ENCODE measurements around the gene TRIM50.
"Not testable (repeated sequence)": the region's sequence is repeated elsewhere in the genome, so short reads cannot be mapped to it uniquely, and the experiment has no call there.

The TRIM50 gene

GRCh38 chr7:73297706-73298105, 30.2 kb downstream of the TRIM50 start:
- not testable (repeated sequence) for ATAC-seq (replicated peaks); H3K9me3 Mint-ChIP-seq; H3K27ac Mint-ChIP-seq; H3K27me3 Mint-ChIP-seq; H3K4me1 Mint-ChIP-seq; H3K36me3 Mint-ChIP-seq; DNase-seq; H3K4me3 Mint-ChIP-seq

- not testable (repeated sequence) for H3K36me3 Mint-ChIP-seq; ATAC-seq (replicated peaks); H3K4me1 Mint-ChIP-seq; DNase-seq; H3K4me3 Mint-ChIP-seq; H3K9me3 Mint-ChIP-seq; H3K27me3 Mint-ChIP-seq; H3K27ac Mint-ChIP-seq
These were observed 30.6 kb downstream of the TRIM50 start for GRCh38 chr7:73297235-73297634.

- not testable (repeated sequence) for DNase-seq; H3K4me1 Mint-ChIP-seq; H3K36me3 Mint-ChIP-seq; H3K27me3 Mint-ChIP-seq; ATAC-seq (replicated peaks); H3K4me3 Mint-ChIP-seq; H3K27ac Mint-ChIP-seq; H3K9me3 Mint-ChIP-seq
These were observed 50.7 kb downstream of the TRIM50 start for GRCh38 chr7:73277210-73277609.

- not testable (repeated sequence) for H3K36me3 Mint-ChIP-seq, DNase-seq, H3K27me3 Mint-ChIP-seq, H3K9me3 Mint-ChIP-seq, H3K4me1 Mint-ChIP-seq
- ATAC-seq (replicated peaks), result peak in 1 of 2 donors; percentile 28
- peak overlapping the region; percentile 71 for H3K27ac Mint-ChIP-seq
- peak overlapping the region in 1 of 2 donors; percentile 30 for H3K4me3 Mint-ChIP-seq
These were observed 60.1 kb downstream of the TRIM50 start for GRCh38 chr7:73267813-73268212.

GRCh38 chr7:73266719-73267368, 61.0 kb downstream of the TRIM50 start:
- not testable (repeated sequence) for H3K27ac Mint-ChIP-seq, H3K4me3 Mint-ChIP-seq, H3K27me3 Mint-ChIP-seq, H3K9me3 Mint-ChIP-seq, H3K36me3 Mint-ChIP-seq, H3K4me1 Mint-ChIP-seq, DNase-seq
- ATAC-seq (replicated peaks), result peak; percentile 89

All from stimulated activated naive B cell treated with anti-CD40 and anti-IgM and Interleukin-4, amounts not matched to agents 10 μg/mL and 1 μg/mL and 100 μg/mL, for 72 hours (primary cell).